MCF 10A (cell line): ENCODE data around the gene EIF4E2. TPM values are rescaled to one million over a fixed set of nuclear protein-coding genes. Genes with fewer than 3 reads are reported as not detected.

Experiments used
- BruUV-seq: library from RNA; stranded (reverse); fragments of 400-500 nt; replicated peaks from 2 replicates; lab custom pipeline; 2021; lab: Mats Ljungman, UMichigan
- CTCF ChIA-PET: fragments of 300-600 bp; sonication (Branson Sonifier 250); formaldehyde crosslinking; extraction: SDS; loops from one replicate; lab custom pipeline; 2021; ENCODE audit warnings: antibody characterized with exemption, inconsistent platforms; lab: Yijun Ruan, JAX
- POLR2A ChIA-PET: fragments of 300-600, 350-650 bp; sonication (Branson Sonifier 250); formaldehyde crosslinking; extraction: SDS; loops from one replicate; lab custom pipeline; 2020; ENCODE audit warnings: antibody characterized with exemption, inconsistent platforms; lab: Yijun Ruan, JAX
- DNase-seq: peaks from one replicate; pipeline ENCODE4 v3.0.0-alpha.2; 2018; ENCODE audit not compliant: unreplicated experiment
- H3K27ac Mint-ChIP-seq: one replicate; pipeline ENCODE4 v1.8.0; 2022; ENCODE audit warnings: mild to moderate bottlenecking, low read depth, mixed read lengths; ENCODE audit not compliant: unreplicated experiment
- H3K27me3 Mint-ChIP-seq: one replicate; pipeline ENCODE4 v1.8.0; 2022; ENCODE audit warnings: mixed read lengths; ENCODE audit not compliant: insufficient read depth, unreplicated experiment
- H3K36me3 Mint-ChIP-seq: one replicate; pipeline ENCODE4 v1.8.0; 2022; ENCODE audit warnings: mild to moderate bottlenecking, moderate library complexity, mixed read lengths; ENCODE audit not compliant: insufficient read depth, unreplicated experiment
- H3K4me1 Mint-ChIP-seq: one replicate; pipeline ENCODE4 v1.8.0; 2022; ENCODE audit warnings: mixed read lengths; ENCODE audit not compliant: insufficient read depth, unreplicated experiment
- H3K4me3 Mint-ChIP-seq: one replicate; pipeline ENCODE4 v1.8.0; 2022; ENCODE audit warnings: mild to moderate bottlenecking, moderate library complexity, mixed read lengths; ENCODE audit not compliant: unreplicated experiment
- H3K9me3 Mint-ChIP-seq: one replicate; pipeline ENCODE4 v1.8.0; 2022; ENCODE audit warnings: mixed read lengths; ENCODE audit not compliant: unreplicated experiment
- CTCF ChIP-seq: fragments of 200-600 bp; IDR thresholded peaks from one replicate; pipeline ENCODE4 v1.8.0; 2022; ENCODE audit warnings: antibody characterized with exemption, mild to moderate bottlenecking; ENCODE audit not compliant: unreplicated experiment
- intact Hi-C: fragments of 100-400 bp; cut with micrococcal nuclease; formaldehyde crosslinking; loops from 2 replicates; pipeline ENCODE4 v1.14.1; 2022
- total RNA-seq: library from RNA; stranded (reverse); gene quantifications from 2 replicates; pipeline ENCODE4 v1.2.3, GENCODE V29; 2022

Gene EIF4E2
- total RNA-seq, 1 experiment from 2014 or later: 52.8 TPM

- Mint-ChIP-seq H3K27me3 (no peaks in the 10 kb centered on the region), H3K9me3 (no peaks in the 10 kb centered on the region), H3K4me3 (no peak overlapping the region), H3K36me3 (peaks cover 70% of the 10 kb centered on the region), H3K27ac (no peak overlapping the region), H3K4me1 (peaks cover 5% of the 10 kb centered on the region)
- intact Hi-C loops: no loop called here
- DNase-seq: no peak
- TF ChIP-seq CTCF: no peak
- POLR2A ChIA-PET: no interaction called here
- CTCF ChIA-PET: interaction anchor here (0.6 to 1.2 kb wide), 3 partner anchors 8 to 618 kb away, joined by 3 to 4 read pairs (median 3); no protein-coding TSS in a partner anchor
- BruUV-seq: no TSS peak
Observed at GRCh38 chr2:232562515-232563151, 12.1 kb downstream of the EIF4E2 start.

GRCh38 chr2:232563580-232563979, 13.1 kb downstream of the EIF4E2 start:
- H3K9me3 Mint-ChIP-seq: no peaks in the 10 kb centered on the region
- no peak for TF ChIP-seq CTCF
- H3K4me3 Mint-ChIP-seq: no peak overlapping the region
- H3K36me3 Mint-ChIP-seq: peaks cover 67% of the 10 kb centered on the region
- intact Hi-C loops: no loop called here
- peaks cover 14% of the 10 kb centered on the region for H3K4me1 Mint-ChIP-seq
- H3K27me3 Mint-ChIP-seq: no peaks in the 10 kb centered on the region
- POLR2A ChIA-PET: no interaction called here
- no TSS peak for BruUV-seq
- no peak for DNase-seq
- CTCF ChIA-PET: interaction anchor here (0.8 kb wide), 1 partner anchor 42 kb away, joined by 3 read pairs; no protein-coding TSS in a partner anchor
- H3K27ac Mint-ChIP-seq: no peak overlapping the region

GRCh38 chr2:232567721-232568120, 17.2 kb downstream of the EIF4E2 start:
- no peak for TF ChIP-seq CTCF
- peak; percentile 35 for DNase-seq
- intact Hi-C loops: no loop called here
- Mint-ChIP-seq H3K9me3 (no peaks in the 10 kb centered on the region), H3K4me3 (peak overlapping the region; percentile 23), H3K36me3 (peaks cover 71% of the 10 kb centered on the region), H3K27ac (peak overlapping the region; percentile 68), H3K27me3 (no peaks in the 10 kb centered on the region), H3K4me1 (peaks cover 19% of the 10 kb centered on the region)
- CTCF ChIA-PET: interaction anchor here (0.6 to 1.0 kb wide), 2 partner anchors 47 to 772 kb away, joined by 3 read pairs; no protein-coding TSS in a partner anchor
- POLR2A ChIA-PET: interaction anchor here (0.6 to 6.6 kb wide), 10 partner anchors 11 to 391 kb away, joined by 3 to 49 read pairs (median 4); partner anchors contain the start of genes EIF4E2 and TIGD1
- no TSS peak for BruUV-seq

GRCh38 chr2:232568161-232568560, 17.7 kb downstream of the EIF4E2 start:
- H3K4me1 Mint-ChIP-seq: peaks cover 19% of the 10 kb centered on the region
- H3K4me3 Mint-ChIP-seq: peak overlapping the region; percentile 23
- H3K27ac Mint-ChIP-seq: peak overlapping the region; percentile 68
- peak; percentile 89 for DNase-seq
- ChIA-PET POLR2A (interaction anchor here (0.6 to 6.6 kb wide), 10 partner anchors 11 to 391 kb away, joined by 3 to 49 read pairs (median 4); partner anchors contain the start of genes EIF4E2 and TIGD1), CTCF (interaction anchor here (0.8 to 1.3 kb wide), 2 partner anchors 18 to 46 kb away, joined by 3 read pairs; no protein-coding TSS in a partner anchor)
- no peak for TF ChIP-seq CTCF
- peaks cover 71% of the 10 kb centered on the region for H3K36me3 Mint-ChIP-seq
- intact Hi-C loops: no loop called here
- no TSS peak for BruUV-seq
- no peaks in the 10 kb centered on the region for H3K9me3 Mint-ChIP-seq
- H3K27me3 Mint-ChIP-seq: no peaks in the 10 kb centered on the region
